NB4 (cell line): ENCODE measurements around the gene KIAA1671.

ENCODE experiments used
- POLR2A ChIP-seq: IDR thresholded peaks from 2 replicates; pipeline ENCODE4 v1.6.1; 2011; ENCODE audit warnings: mild to moderate bottlenecking; ENCODE audit not compliant: insufficient read length; ENCODE audit errors: extremely low read depth
- TF ChIP-seq, protein P1 (sequence below): IDR thresholded peaks from one replicate; pipeline ENCODE4 v1.5.1; 2012; ENCODE audit warnings: low read depth, low read length

DNA sequence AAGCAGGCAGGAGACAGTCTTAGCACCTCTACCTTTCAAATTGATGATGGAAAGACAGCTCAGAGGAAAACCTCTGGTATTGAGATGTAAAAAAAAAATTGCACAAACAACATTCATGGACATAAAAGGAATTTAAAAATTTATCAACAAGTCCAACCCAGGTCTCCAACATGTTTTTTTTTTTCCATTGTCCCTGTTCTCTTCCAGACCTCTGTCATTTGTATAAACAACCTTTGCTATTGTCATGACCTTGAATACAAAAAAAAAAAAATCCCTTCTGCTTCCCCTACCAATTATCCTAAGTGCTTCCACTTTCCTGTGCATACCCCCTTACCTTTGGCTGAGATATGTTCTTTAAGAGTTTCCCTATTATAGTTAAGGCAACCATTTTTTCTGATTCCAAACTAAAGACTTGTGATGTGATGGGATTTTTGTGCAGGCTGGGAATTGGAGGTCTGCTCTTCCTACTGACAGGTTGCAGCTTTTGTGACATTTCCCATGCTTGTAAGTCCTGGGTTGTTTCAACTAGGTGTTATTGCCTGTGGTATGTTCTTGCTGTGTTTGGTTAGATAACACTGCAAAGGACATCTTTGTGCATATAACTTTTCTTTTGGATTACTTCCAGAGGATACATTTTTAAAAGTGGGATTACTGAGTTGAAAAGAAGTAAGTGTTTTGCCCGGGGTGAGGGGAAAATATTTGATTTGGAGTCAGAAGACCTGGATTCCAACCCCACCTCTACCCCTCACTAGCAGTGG, 67.1 kb downstream of the KIAA1671 start:
- TF ChIP-seq, protein P1, sequence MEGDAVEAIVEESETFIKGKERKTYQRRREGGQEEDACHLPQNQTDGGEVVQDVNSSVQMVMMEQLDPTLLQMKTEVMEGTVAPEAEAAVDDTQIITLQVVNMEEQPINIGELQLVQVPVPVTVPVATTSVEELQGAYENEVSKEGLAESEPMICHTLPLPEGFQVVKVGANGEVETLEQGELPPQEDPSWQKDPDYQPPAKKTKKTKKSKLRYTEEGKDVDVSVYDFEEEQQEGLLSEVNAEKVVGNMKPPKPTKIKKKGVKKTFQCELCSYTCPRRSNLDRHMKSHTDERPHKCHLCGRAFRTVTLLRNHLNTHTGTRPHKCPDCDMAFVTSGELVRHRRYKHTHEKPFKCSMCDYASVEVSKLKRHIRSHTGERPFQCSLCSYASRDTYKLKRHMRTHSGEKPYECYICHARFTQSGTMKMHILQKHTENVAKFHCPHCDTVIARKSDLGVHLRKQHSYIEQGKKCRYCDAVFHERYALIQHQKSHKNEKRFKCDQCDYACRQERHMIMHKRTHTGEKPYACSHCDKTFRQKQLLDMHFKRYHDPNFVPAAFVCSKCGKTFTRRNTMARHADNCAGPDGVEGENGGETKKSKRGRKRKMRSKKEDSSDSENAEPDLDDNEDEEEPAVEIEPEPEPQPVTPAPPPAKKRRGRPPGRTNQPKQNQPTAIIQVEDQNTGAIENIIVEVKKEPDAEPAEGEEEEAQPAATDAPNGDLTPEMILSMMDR, result no peak
- TF ChIP-seq POLR2A, result no peak
